ENCODE data around the gene SHANK1.
"Not testable (repeated sequence)": the region's sequence is repeated elsewhere in the genome, so short reads cannot be mapped to it uniquely, and the experiment has no call there.

SHANK1 gene

GRCh38 chr19:50719566-50719965, at the start of gene SHANK1:
SHANK1 (minus strand) TSS chr19:50719802; CDS start chr19:50716919, 2,883 bp downstream.
- DNase-seq (ENCODE audit: low read depth in 3 of 3): no peak

- DNase-seq (ENCODE audit: low read depth in 3 of 3): no peak
Measured at GRCh38 chr19:50768277-50768676, 48.7 kb upstream of the SHANK1 start.

GRCh38 chr19:50767263-50767662, 47.7 kb upstream of the SHANK1 start:
- not testable (repeated sequence) for DNase-seq (ENCODE audit: low read depth in 3 of 3)

GRCh38 chr19:50766746-50767145, 47.1 kb upstream of the SHANK1 start:
- not testable (repeated sequence) for DNase-seq (ENCODE audit: low read depth in 3 of 3)

- DNase-seq (ENCODE audit: low read depth in 3 of 3): no peak
Measured at GRCh38 chr19:50764409-50764808, 44.8 kb upstream of the SHANK1 start.

- not testable (repeated sequence) for DNase-seq (ENCODE audit: low read depth in 3 of 3)
Measured at GRCh38 chr19:50763521-50763920, 43.9 kb upstream of the SHANK1 start.

- DNase-seq (ENCODE audit: low read depth in 3 of 3): not testable (repeated sequence)
Measured at GRCh38 chr19:50761501-50761900, 41.9 kb upstream of the SHANK1 start.

GRCh38 chr19:50759886-50760285, 40.3 kb upstream of the SHANK1 start:
- DNase-seq (ENCODE audit: low read depth in 3 of 3): no peak

GRCh38 chr19:50759076-50759475, 39.5 kb upstream of the SHANK1 start:
- not testable (repeated sequence) for DNase-seq (ENCODE audit: low read depth in 3 of 3)

GRCh38 chr19:50757624-50758023, 38.0 kb upstream of the SHANK1 start:
- DNase-seq (ENCODE audit: low read depth in 3 of 3): not testable (repeated sequence)

GRCh38 chr19:50756244-50756643, 36.6 kb upstream of the SHANK1 start:
- DNase-seq (ENCODE audit: low read depth in 3 of 3): not testable (repeated sequence)

GRCh38 chr19:50753879-50754278, 34.3 kb upstream of the SHANK1 start:
- no peak for DNase-seq (ENCODE audit: low read depth in 3 of 3)

- no peak for DNase-seq (ENCODE audit: low read depth in 3 of 3)
Measured at GRCh38 chr19:50750010-50750409, 30.4 kb upstream of the SHANK1 start.

GRCh38 chr19:50749490-50749889, 29.9 kb upstream of the SHANK1 start:
- no peak for DNase-seq (ENCODE audit: low read depth in 3 of 3)

GRCh38 chr19:50747141-50747540, 27.5 kb upstream of the SHANK1 start:
- DNase-seq (ENCODE audit: low read depth in 3 of 3): not testable (repeated sequence)

- DNase-seq (ENCODE audit: low read depth in 3 of 3): no peak
Measured at GRCh38 chr19:50745221-50745620, 25.6 kb upstream of the SHANK1 start.

- DNase-seq (ENCODE audit: low read depth in 3 of 3): no peak
Measured at GRCh38 chr19:50743537-50743936, 23.9 kb upstream of the SHANK1 start.

- no peak for DNase-seq (ENCODE audit: low read depth in 3 of 3)
Measured at GRCh38 chr19:50741179-50741933, 21.8 kb upstream of the SHANK1 start.

GRCh38 chr19:50739914-50740426, 20.4 kb upstream of the SHANK1 start:
- no peak for DNase-seq (ENCODE audit: low read depth in 3 of 3)

- DNase-seq (ENCODE audit: low read depth in 3 of 3): no peak
Measured at GRCh38 chr19:50739132-50739913, 19.7 kb upstream of the SHANK1 start.

GRCh38 chr19:50736338-50736737, 16.7 kb upstream of the SHANK1 start:
- DNase-seq (ENCODE audit: low read depth in 3 of 3): no peak

- no peak for DNase-seq (ENCODE audit: low read depth in 3 of 3)
Measured at GRCh38 chr19:50735869-50736268, 16.3 kb upstream of the SHANK1 start.

GRCh38 chr19:50729894-50730293, 10.3 kb upstream of the SHANK1 start:
- DNase-seq (ENCODE audit: low read depth in 3 of 3): no peak
